HG03521 (cell line): ENCODE measurements around the gene TLX1.
"Not testable (repeated sequence)": the region's sequence is repeated elsewhere in the genome, so short reads cannot be mapped to it uniquely, and the experiment has no call there.

Experiments used
- ATAC-seq: cut with Tn5 transposase; IDR thresholded peaks from one replicate; pipeline ENCODE4 v1.9.1; 2021; ENCODE audit warnings: mild to moderate bottlenecking, moderate library complexity; ENCODE audit not compliant: unreplicated experiment

The TLX1 gene

GRCh38 chr10:101146392-101147251 is 15.5 kb downstream of the TLX1 start:
- ATAC-seq = no peak

- ATAC-seq = no peak
These were observed 20.3 kb downstream of the TLX1 start for GRCh38 chr10:101151395-101151794.

GRCh38 chr10:101152316-101152715 is 21.2 kb downstream of the TLX1 start:
- no peak for ATAC-seq

GRCh38 chr10:101154506-101154905 is 23.4 kb downstream of the TLX1 start:
- not testable (repeated sequence) for ATAC-seq

GRCh38 chr10:101155896-101156295 is 24.8 kb downstream of the TLX1 start:
- ATAC-seq = no peak

GRCh38 chr10:101157756-101158458 is 26.8 kb downstream of the TLX1 start:
- no peak for ATAC-seq

- ATAC-seq = no peak
These were observed 27.5 kb downstream of the TLX1 start for GRCh38 chr10:101158459-101159058.

GRCh38 chr10:101161494-101162299 is 30.6 kb downstream of the TLX1 start:
- ATAC-seq = no peak

- no peak for ATAC-seq
These were observed 31.6 kb downstream of the TLX1 start for GRCh38 chr10:101162677-101163076.

- ATAC-seq = no peak
These were observed 32.9 kb downstream of the TLX1 start for GRCh38 chr10:101164020-101164419.

- ATAC-seq = no peak
These were observed 34.6 kb downstream of the TLX1 start for GRCh38 chr10:101165736-101166135.

GRCh38 chr10:101166430-101166829 is 35.3 kb downstream of the TLX1 start:
- no peak for ATAC-seq

GRCh38 chr10:101172741-101173140 is 41.6 kb downstream of the TLX1 start:
- ATAC-seq = no peak

GRCh38 chr10:101174319-101174718 is 43.2 kb downstream of the TLX1 start:
- ATAC-seq = no peak

GRCh38 chr10:101176577-101176976 is 45.5 kb downstream of the TLX1 start:
- ATAC-seq = no peak

GRCh38 chr10:101182936-101183335 is 51.8 kb downstream of the TLX1 start:
- ATAC-seq = no peak

- ATAC-seq = no peak
These were observed 52.5 kb downstream of the TLX1 start for GRCh38 chr10:101183458-101184183.
